Measurements from ENCODE around the gene OTOS.

- TF ChIP-seq POLR2AphosphoS5 (IDR thresholded peaks at IDR 0.05; ENCODE audit: low read depth, low read length) (no peak), CTCF (IDR thresholded peaks at IDR 0.05) (no peak), REST (IDR thresholded peaks at IDR 0.05; ENCODE audit: insufficient read depth in 1 of 2, low read depth in 2 of 2, low read length in 1 of 2) (no peak), SIN3A (IDR thresholded peaks at IDR 0.05; ENCODE audit: borderline replicate concordance, insufficient read depth, low read depth, low read length) (no peak)
These were observed 41.5 kb upstream of the OTOS start for GRCh38 chr2:240182001-240182400.
